H1 (cell line): ENCODE results near the gene SLC22A15. TPM values are rescaled to one million over a fixed set of nuclear protein-coding genes. Genes with fewer than 3 reads are reported as not detected.

ENCODE experiments used
- CBX8 ChIP-seq: fragments of 300-800, 300-1000 bp; sonication (generic); IDR thresholded peaks from 2 replicates; pipeline ENCODE4 v1.7.1; 2016; ENCODE audit warnings: low read depth, low read length, borderline replicate concordance
- CTCF ChIP-seq, 3 experiments: IDR thresholded peaks; 1 replicate in 2 of 3; 2 replicates in 1 of 3; pipeline versions ENCODE4 v1.5.1 to v1.6.1; 2011; ENCODE audit warnings: low read length in 3 of 3, mild to moderate bottlenecking in 3 of 3, inconsistent platforms in 2 of 3, low read depth in 1 of 3, moderate library complexity in 1 of 3; ENCODE audit not compliant: insufficient read depth in 1 of 3; ENCODE audit errors: control extremely low read depth in 1 of 3
- JUND ChIP-seq: IDR thresholded peaks from 2 replicates; pipeline ENCODE4 v1.6.1; 2011; ENCODE audit warnings: mild to moderate bottlenecking, improper control_type of control experiment, low read length
- RXRA ChIP-seq: IDR thresholded peaks from 2 replicates; pipeline ENCODE4 v1.6.1; 2011; ENCODE audit warnings: low read depth, mild to moderate bottlenecking, low read length, moderate library complexity; ENCODE audit not compliant: insufficient read depth
- SAP30 ChIP-seq: fragments of 300-600 bp; sonication (generic); IDR thresholded peaks from 2 replicates; pipeline ENCODE4 v1.7.1; 2012; ENCODE audit warnings: low read length, moderate library complexity, mild to moderate bottlenecking, inconsistent platforms; ENCODE audit not compliant: insufficient read depth, insufficient replicate concordance
- SIN3A ChIP-seq, 2 experiments: IDR thresholded peaks in 1 of 2; conservative IDR thresholded peaks in 1 of 2; 2 replicates each; pipeline ENCODE4 v1.6.1; 2011 to 2012; ENCODE audit warnings: low read length in 2 of 2, improper control_type of control experiment in 1 of 2, low read depth in 1 of 2, mild to moderate bottlenecking in 1 of 2
- polyA plus RNA-seq, 7 experiments: library from polyadenylated mRNA; depleted of rRNA in 3 of 7; stranded (reverse) in 5 of 7; unstranded in 2 of 7; fragments of >200 nt in 5 of 7; fragments of 200-250 nt in 2 of 7; gene quantifications; 1 replicate in 5 of 7; 2 replicates in 1 of 7; 4 replicates in 1 of 7; pipeline versions ENCODE4 v1.2.1 to v1.2.3, GENCODE V29; 2011 to 2013; ENCODE audit warnings: missing spikeins in 2 of 7, mixed read lengths in 2 of 7
- total RNA-seq: library from RNA; stranded (reverse); fragmentation: NEBNext Ultra II Directional; extraction: Animal tissue kit (Norgen Biotek cat#: 25700); gene quantifications from 2 replicates; pipeline ENCODE4 v1.2.1, GENCODE V29; 2021
- TF ChIP-seq, protein P1 (sequence below): IDR thresholded peaks from 2 replicates; pipeline ENCODE4 v1.6.1; 2011; ENCODE audit warnings: low read length, improper control_type of control experiment

The SLC22A15 gene
- total and polyA plus RNA-seq, 2 of the 8 experiments (the other 6 are each of a cell fraction or from before 2014, with no cell fraction given) = 3.2 to 3.3 TPM

DNA sequence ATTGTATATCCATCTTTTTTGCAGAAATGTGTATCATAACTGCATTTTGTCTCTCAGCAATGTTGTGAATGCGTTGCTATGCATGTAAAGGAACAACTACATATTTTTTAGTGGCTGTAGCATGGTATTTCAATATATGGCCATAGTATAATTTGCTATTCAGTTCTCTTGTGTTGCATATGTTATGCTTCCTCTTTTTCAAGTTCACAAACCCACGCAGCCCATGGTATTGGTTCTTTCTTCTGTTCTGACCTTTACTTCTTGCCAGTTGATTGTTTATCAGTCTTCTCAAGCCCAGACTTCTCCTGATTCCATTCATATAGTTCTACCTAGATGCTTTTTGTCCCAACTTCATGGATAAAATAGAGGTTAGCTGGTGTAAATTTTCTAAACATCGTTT is 6.1 kb downstream of the SLC22A15 start (continued):
- TF ChIP-seq CTCF (IDR thresholded peaks at IDR 0.05; ENCODE audit: control extremely low read depth in 1 of 3, insufficient read depth in 1 of 3, low read depth in 1 of 3, low read length in 3 of 3) (no peak), JUND (no peak), SAP30 (no peak), RXRA (no peak), SIN3A (conservative IDR thresholded peaks at IDR 0.05 in 1 of 2, IDR thresholded peaks at IDR 0.05 in 1 of 2; ENCODE audit: low read depth in 1 of 2, low read length in 2 of 2) (no peak), CBX8 (no peak)
- TF ChIP-seq, protein P1, sequence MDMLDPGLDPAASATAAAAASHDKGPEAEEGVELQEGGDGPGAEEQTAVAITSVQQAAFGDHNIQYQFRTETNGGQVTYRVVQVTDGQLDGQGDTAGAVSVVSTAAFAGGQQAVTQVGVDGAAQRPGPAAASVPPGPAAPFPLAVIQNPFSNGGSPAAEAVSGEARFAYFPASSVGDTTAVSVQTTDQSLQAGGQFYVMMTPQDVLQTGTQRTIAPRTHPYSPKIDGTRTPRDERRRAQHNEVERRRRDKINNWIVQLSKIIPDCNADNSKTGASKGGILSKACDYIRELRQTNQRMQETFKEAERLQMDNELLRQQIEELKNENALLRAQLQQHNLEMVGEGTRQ = no peak
